PFSK-1 (cell line): ENCODE measurements around the gene ROBO1.

Experiments
- POLR2AphosphoS5 ChIP-seq: IDR thresholded peaks from 2 replicates; pipeline ENCODE4 v1.6.1; 2012; ENCODE audit warnings: low read depth, mild to moderate bottlenecking, control low read depth, low read length, moderate library complexity
- TAF1 ChIP-seq: IDR thresholded peaks from 2 replicates; pipeline ENCODE4 v1.6.1; 2012; ENCODE audit warnings: low read length, control low read depth, borderline replicate concordance; ENCODE audit not compliant: insufficient read depth
- TF ChIP-seq, protein P1 (sequence below), 2 experiments: IDR thresholded peaks; 2 replicates each; pipeline versions ENCODE4 v1.6.1 to v1.8.0; 2011 to 2012; ENCODE audit warnings: low read depth in 2 of 2, low read length in 2 of 2, control low read depth in 1 of 2, inconsistent platforms in 1 of 2, mild to moderate bottlenecking in 1 of 2, moderate library complexity in 1 of 2; ENCODE audit not compliant: insufficient read depth in 1 of 2

DNA sequence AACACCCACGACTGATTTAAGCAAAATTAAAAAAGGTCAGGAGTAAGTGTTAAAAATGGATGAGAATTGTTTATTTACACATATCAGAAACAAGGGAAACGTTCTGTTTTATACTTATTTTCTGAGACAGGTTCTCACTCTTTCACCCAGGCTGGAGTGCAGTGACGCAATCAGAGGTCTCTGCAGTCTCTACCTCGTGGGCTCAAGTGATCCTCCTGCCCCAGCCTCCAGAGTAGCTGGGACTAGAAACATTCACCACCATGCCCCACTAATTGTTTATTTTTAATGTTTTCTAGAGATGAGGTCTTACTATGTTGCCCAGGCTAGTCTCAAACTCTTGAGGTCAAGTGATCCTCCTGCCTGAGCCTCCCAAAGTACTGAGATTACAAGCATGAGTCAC is 1080.3 kb downstream of the ROBO1 start:
- no peak for TF ChIP-seq POLR2AphosphoS5
- TF ChIP-seq TAF1: no peak
- TF ChIP-seq, protein P1, sequence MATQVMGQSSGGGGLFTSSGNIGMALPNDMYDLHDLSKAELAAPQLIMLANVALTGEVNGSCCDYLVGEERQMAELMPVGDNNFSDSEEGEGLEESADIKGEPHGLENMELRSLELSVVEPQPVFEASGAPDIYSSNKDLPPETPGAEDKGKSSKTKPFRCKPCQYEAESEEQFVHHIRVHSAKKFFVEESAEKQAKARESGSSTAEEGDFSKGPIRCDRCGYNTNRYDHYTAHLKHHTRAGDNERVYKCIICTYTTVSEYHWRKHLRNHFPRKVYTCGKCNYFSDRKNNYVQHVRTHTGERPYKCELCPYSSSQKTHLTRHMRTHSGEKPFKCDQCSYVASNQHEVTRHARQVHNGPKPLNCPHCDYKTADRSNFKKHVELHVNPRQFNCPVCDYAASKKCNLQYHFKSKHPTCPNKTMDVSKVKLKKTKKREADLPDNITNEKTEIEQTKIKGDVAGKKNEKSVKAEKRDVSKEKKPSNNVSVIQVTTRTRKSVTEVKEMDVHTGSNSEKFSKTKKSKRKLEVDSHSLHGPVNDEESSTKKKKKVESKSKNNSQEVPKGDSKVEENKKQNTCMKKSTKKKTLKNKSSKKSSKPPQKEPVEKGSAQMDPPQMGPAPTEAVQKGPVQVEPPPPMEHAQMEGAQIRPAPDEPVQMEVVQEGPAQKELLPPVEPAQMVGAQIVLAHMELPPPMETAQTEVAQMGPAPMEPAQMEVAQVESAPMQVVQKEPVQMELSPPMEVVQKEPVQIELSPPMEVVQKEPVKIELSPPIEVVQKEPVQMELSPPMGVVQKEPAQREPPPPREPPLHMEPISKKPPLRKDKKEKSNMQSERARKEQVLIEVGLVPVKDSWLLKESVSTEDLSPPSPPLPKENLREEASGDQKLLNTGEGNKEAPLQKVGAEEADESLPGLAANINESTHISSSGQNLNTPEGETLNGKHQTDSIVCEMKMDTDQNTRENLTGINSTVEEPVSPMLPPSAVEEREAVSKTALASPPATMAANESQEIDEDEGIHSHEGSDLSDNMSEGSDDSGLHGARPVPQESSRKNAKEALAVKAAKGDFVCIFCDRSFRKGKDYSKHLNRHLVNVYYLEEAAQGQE (IDR thresholded peaks at IDR 0.05; ENCODE audit: insufficient read depth in 1 of 2, low read depth in 2 of 2, low read length in 2 of 2): no peak
